T-helper 17 cell (primary cell): Measurements from ENCODE around the gene RIPOR1. TPM values are rescaled to one million over a fixed set of nuclear protein-coding genes. Genes with fewer than 3 reads are reported as not detected.

Experiments
- ATAC-seq: fragments of 150-1000 bp; cut with Tn5 transposase; 2 replicates; pipeline ENCODE4 v1.10.0; 2021; ENCODE audit warnings: mild to moderate bottlenecking, moderate library complexity
- DNase-seq, 3 donors: peaks; one replicate each; pipeline versions ENCODE4 v3.0.0 to v3.0.0-alpha.2; 2020 to 2021
- H3K9me3 ChIP-seq: one replicate; pipeline ENCODE4 v1.7.0; 2013; ENCODE audit warnings: low read length, mild to moderate bottlenecking; ENCODE audit not compliant: control insufficient read depth, poor library complexity, severe bottlenecking
- H3K27ac Mint-ChIP-seq: one replicate; pipeline ENCODE4 v1.8.0; 2022; ENCODE audit warnings: mild to moderate bottlenecking, moderate library complexity, mixed read lengths
- H3K27me3 Mint-ChIP-seq: one replicate; pipeline ENCODE4 v1.8.0; 2022; ENCODE audit warnings: mixed read lengths
- H3K36me3 Mint-ChIP-seq: one replicate; pipeline ENCODE4 v1.8.0; 2022; ENCODE audit warnings: low read depth, mixed read lengths
- H3K4me1 Mint-ChIP-seq: one replicate; pipeline ENCODE4 v1.8.0; 2022; ENCODE audit warnings: mild to moderate bottlenecking, mixed read lengths
- H3K4me3 Mint-ChIP-seq: one replicate; pipeline ENCODE4 v1.8.0; 2022; ENCODE audit warnings: mild to moderate bottlenecking, moderate library complexity, mixed read lengths
- total RNA-seq, 4 donors: library from RNA in 2 of 4; stranded (reverse) in 2 of 4; gene quantifications; one replicate each; pipeline ENCODE4 v1.2.3 and lab custom pipeline; 2022 to 2026

RIPOR1 gene
- total RNA-seq, 2 donors from 2014 or later = 46.5 to 66.0 TPM

GRCh38 chr16:67537636-67538591 lies 9.3 kb downstream of the RIPOR1 start:
- peak; percentile 62 to 83 (median 79) for DNase-seq
- no peaks in the 10 kb centered on the region for H3K9me3 ChIP-seq
- H3K27ac Mint-ChIP-seq = peak overlapping the region; percentile 94
- peaks cover 6% of the 10 kb centered on the region for H3K36me3 Mint-ChIP-seq
- H3K27me3 Mint-ChIP-seq = peaks cover 2% of the 10 kb centered on the region
- H3K4me3 Mint-ChIP-seq = peak overlapping the region; percentile 87
- ATAC-seq = peak; percentile 62
- peaks cover 56% of the 10 kb centered on the region for H3K4me1 Mint-ChIP-seq

DNA sequence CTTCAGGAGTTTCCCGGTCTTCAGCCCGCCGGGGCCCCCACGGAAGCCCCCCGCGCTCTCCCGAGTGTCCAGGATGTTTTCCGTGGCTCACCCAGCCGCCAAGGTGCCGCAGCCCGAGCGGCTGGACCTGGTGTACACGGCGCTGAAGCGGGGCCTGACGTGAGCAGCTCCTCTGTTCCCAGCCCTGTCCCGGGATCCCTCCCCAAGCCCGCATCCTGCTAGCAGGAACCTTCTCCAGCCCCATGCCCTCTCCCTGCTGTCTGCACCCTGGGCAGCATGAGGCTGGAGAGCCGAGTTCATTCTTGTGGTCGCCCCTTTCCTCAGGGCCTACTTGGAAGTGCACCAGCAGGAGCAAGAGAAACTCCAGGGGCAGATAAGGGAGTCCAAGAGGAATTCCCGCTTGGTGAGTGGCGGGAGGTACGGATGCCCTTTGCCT lies 10.1 kb downstream of the RIPOR1 start:
- peak overlapping the region; percentile 70 for H3K27ac Mint-ChIP-seq
- H3K36me3 Mint-ChIP-seq = peaks cover 6% of the 10 kb centered on the region
- no peaks in the 10 kb centered on the region for H3K27me3 Mint-ChIP-seq
- DNase-seq (no peak), ATAC-seq (no peak)
- peak overlapping the region; percentile 84 for H3K4me3 Mint-ChIP-seq
- peaks cover 55% of the 10 kb centered on the region for H3K4me1 Mint-ChIP-seq
- no peaks in the 10 kb centered on the region for H3K9me3 ChIP-seq

- Mint-ChIP-seq H3K4me3 (peak overlapping the region; percentile 84), H3K4me1 (peaks cover 59% of the 10 kb centered on the region), H3K27ac (peak overlapping the region; percentile 70), H3K36me3 (peaks cover 6% of the 10 kb centered on the region), H3K27me3 (no peaks in the 10 kb centered on the region)
- no peak for ATAC-seq
- DNase-seq = no peak
- H3K9me3 ChIP-seq = no peaks in the 10 kb centered on the region
These were observed 10.6 kb downstream of the RIPOR1 start for GRCh38 chr16:67539271-67539670.

DNA sequence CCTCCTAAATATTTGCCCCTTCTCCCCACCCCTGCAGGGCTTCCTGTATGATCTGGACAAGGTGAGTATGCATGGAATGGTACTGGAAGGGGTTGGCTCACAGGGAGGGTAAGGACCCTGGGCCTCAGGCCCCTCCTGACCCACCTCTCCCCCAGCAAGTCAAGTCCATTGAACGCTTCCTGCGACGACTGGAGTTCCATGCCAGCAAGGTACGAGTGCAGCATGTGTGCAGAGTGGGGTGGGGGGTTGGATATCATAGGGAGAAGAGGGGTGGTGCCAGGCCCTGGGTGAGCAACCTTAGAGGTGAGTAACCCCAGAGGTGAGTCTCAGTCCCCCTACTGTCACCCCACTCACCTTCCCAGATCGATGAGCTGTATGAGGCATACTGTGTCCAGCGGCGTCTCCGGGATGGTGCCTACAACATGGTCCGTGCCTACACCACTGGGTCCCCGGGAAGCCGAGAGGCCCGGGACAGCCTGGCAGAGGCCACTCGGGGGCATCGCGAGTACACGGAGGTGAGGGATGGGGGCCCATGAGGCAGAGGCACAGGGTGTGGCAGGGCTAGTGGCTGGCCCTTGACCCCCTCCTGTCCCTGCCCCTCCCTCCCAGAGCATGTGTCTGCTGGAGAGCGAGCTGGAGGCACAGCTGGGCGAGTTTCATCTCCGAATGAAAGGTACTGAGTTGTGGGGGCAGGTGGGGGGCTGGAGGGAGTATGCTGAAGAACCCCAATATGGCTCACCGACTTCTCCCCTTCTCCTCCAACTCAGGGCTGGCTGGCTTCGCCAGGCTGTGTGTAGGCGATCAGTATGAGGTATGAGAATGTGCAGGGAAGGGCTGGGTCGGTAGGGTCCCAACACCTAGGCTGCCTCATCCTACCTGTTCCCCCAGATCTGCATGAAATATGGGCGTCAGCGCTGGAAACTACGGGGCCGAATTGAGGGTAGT lies 11.3 kb downstream of the RIPOR1 start:
- Mint-ChIP-seq H3K36me3 (peaks cover 6% of the 10 kb centered on the region), H3K27ac (peak overlapping the region; percentile 70), H3K4me1 (peaks cover 57% of the 10 kb centered on the region), H3K27me3 (no peaks in the 10 kb centered on the region), H3K4me3 (peak overlapping the region; percentile 84)
- H3K9me3 ChIP-seq = no peaks in the 10 kb centered on the region
- DNase-seq (no peak), ATAC-seq (no peak)

- ATAC-seq = no peak
- peaks cover 6% of the 10 kb centered on the region for H3K36me3 Mint-ChIP-seq
- H3K4me1 Mint-ChIP-seq = peaks cover 51% of the 10 kb centered on the region
- DNase-seq = no peak
- no peaks in the 10 kb centered on the region for H3K9me3 ChIP-seq
- H3K4me3 Mint-ChIP-seq = no peak overlapping the region
- peak overlapping the region; percentile 80 for H3K27ac Mint-ChIP-seq
- no peaks in the 10 kb centered on the region for H3K27me3 Mint-ChIP-seq
These were observed 12.1 kb downstream of the RIPOR1 start for GRCh38 chr16:67540756-67541155.

GRCh38 chr16:67541391-67542263 lies 13.0 kb downstream of the RIPOR1 start:
- Mint-ChIP-seq H3K27ac (peak overlapping the region; percentile 80), H3K4me1 (peaks cover 46% of the 10 kb centered on the region), H3K4me3 (peak overlapping the region; percentile 61), H3K36me3 (peaks cover 6% of the 10 kb centered on the region), H3K27me3 (no peaks in the 10 kb centered on the region)
- ATAC-seq = no peak
- H3K9me3 ChIP-seq = no peaks in the 10 kb centered on the region
- DNase-seq = no peak

DNA sequence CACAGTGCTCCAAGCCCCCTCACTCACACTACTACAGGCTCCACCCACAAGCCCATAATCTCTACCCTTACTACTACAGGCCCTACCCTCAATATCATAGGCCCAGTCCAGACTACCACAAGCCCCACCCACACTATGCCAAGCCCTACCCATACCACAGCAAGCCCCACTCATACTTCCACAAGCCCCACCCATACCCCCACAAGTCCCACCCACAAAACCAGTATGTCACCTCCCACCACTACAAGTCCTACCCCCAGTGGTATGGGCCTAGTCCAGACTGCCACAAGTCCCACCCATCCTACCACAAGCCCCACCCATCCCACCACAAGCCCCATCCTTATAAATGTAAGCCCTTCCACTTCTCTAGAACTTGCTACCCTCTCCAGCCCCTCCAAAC lies 13.8 kb downstream of the RIPOR1 start:
- Mint-ChIP-seq H3K27me3 (no peaks in the 10 kb centered on the region), H3K36me3 (peaks cover 6% of the 10 kb centered on the region), H3K4me1 (peaks cover 46% of the 10 kb centered on the region), H3K4me3 (peak overlapping the region; percentile 61), H3K27ac (peak overlapping the region; percentile 80)
- DNase-seq (peak; percentile 55 to 80 (median 61)), ATAC-seq (peak; percentile 89)
- H3K9me3 ChIP-seq = no peaks in the 10 kb centered on the region

DNA sequence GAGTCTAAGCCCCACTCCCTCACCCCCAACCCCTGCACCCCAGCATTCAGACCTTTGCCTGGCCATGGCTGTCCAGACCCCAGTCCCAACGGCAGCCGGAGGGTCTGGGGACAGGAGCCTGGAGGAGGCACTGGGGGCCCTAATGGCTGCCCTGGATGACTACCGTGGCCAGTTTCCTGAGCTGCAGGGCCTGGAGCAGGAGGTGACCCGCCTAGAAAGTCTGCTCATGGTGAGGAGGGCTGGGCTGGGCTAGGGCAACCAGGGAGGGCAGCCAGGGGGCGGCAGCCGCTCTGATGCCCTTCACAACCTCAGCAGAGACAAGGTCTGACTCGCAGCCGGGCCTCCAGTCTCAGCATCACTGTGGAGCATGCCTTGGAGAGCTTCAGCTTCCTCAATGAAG lies 14.4 kb downstream of the RIPOR1 start:
- ATAC-seq = no peak
- Mint-ChIP-seq H3K4me1 (peaks cover 52% of the 10 kb centered on the region), H3K4me3 (no peak overlapping the region)

DNA sequence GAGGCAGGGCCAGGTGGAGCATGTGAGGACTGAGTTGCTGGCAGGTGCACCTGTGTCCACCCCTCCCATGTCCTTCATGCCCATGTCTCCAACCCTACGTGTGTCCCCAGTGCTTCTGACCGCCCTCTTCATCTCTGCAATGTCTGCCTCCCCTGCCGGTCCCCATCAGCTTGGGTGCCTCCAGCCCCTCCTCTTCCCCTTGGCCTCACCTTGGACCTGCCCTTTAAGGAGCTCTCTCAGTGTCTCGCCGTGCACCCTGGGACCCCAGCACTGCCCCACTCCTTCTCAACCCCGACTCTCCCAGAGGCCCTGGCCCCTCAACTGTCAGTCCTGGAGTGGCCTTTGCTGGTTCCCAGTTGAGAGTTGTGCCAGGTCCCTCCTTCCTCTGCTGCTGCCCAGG lies 15.0 kb downstream of the RIPOR1 start:
- no peaks in the 10 kb centered on the region for H3K9me3 ChIP-seq
- Mint-ChIP-seq H3K27ac (peak overlapping the region; percentile 19), H3K27me3 (no peaks in the 10 kb centered on the region), H3K4me3 (no peak overlapping the region), H3K4me1 (peaks cover 56% of the 10 kb centered on the region), H3K36me3 (peaks cover 6% of the 10 kb centered on the region)
- ATAC-seq (no peak), DNase-seq (no peak)

More for the DNA sequence above, 14.4 kb downstream of the RIPOR1 start:
- no peaks in the 10 kb centered on the region for H3K9me3 ChIP-seq
- Mint-ChIP-seq H3K27me3 (no peaks in the 10 kb centered on the region), H3K27ac (peak overlapping the region; percentile 80), H3K36me3 (peaks cover 6% of the 10 kb centered on the region)
- DNase-seq = no peak

- Mint-ChIP-seq H3K36me3 (peaks cover 6% of the 10 kb centered on the region), H3K4me1 (peaks cover 49% of the 10 kb centered on the region), H3K27ac (peak overlapping the region; percentile 19), H3K4me3 (no peak overlapping the region), H3K27me3 (no peaks in the 10 kb centered on the region)
- DNase-seq = no peak
- no peaks in the 10 kb centered on the region for H3K9me3 ChIP-seq
- ATAC-seq = no peak
These were observed 15.8 kb downstream of the RIPOR1 start for GRCh38 chr16:67544329-67544841.

GRCh38 chr16:67544844-67545664 lies 16.4 kb downstream of the RIPOR1 start:
- H3K4me1 Mint-ChIP-seq = peaks cover 48% of the 10 kb centered on the region

More at GRCh38 chr16:67544844-67545664, 16.4 kb downstream of the RIPOR1 start:
- peak overlapping the region; percentile 19 for H3K27ac Mint-ChIP-seq
- no peaks in the 10 kb centered on the region for H3K27me3 Mint-ChIP-seq
- peaks cover 6% of the 10 kb centered on the region for H3K36me3 Mint-ChIP-seq
- ATAC-seq (no peak), DNase-seq (no peak)
- no peak overlapping the region for H3K4me3 Mint-ChIP-seq
- H3K9me3 ChIP-seq = no peaks in the 10 kb centered on the region
